Left ventricle myocardium inferior (tissue), 1 donor: ENCODE measurements around the gene SCARB2. TPM values are rescaled to one million over a fixed set of nuclear protein-coding genes. Genes with fewer than 3 reads are reported as not detected.

Experiments
- DNase-seq: peaks from one replicate; pipeline ENCODE4 v3.0.0-alpha.2; 2020
- H3K27ac ChIP-seq: fragments of 200-600 bp; replicated peaks from 2 replicates; pipeline ENCODE4 v1.8.0; 2021
- H3K27me3 ChIP-seq: fragments of 200-600 bp; 2 replicates; pipeline ENCODE4 v1.8.0; 2021; ENCODE audit warnings: low read depth
- H3K36me3 ChIP-seq: fragments of 200-600 bp; 2 replicates; pipeline ENCODE4 v1.8.0; 2021
- H3K4me1 ChIP-seq: fragments of 200-600 bp; 2 replicates; pipeline ENCODE4 v1.8.0; 2021
- H3K4me3 ChIP-seq: fragments of 200-600 bp; 2 replicates; pipeline ENCODE4 v1.8.0; 2021; ENCODE audit warnings: mild to moderate bottlenecking, moderate library complexity
- H3K9me3 ChIP-seq: fragments of 200-600 bp; replicated peaks from 2 replicates; pipeline ENCODE4 v1.8.0; 2021
- intact Hi-C: fragments of 100-400 bp; cut with micrococcal nuclease; formaldehyde crosslinking; loops from one replicate; pipeline ENCODE4 v1.11.0; 2022
- total RNA-seq: library from RNA; stranded (reverse); fragmentation: NEBNext Ultra II Directional; extraction: Animal tissue kit (Norgen Biotek cat#: 25700); gene quantifications from one replicate; pipeline ENCODE4 v1.2.1, GENCODE V29; 2021
- TF ChIP-seq, protein P1 (sequence below): fragments of 200-600 bp; IDR thresholded peaks from 2 replicates; pipeline ENCODE4 v1.8.0; 2021; ENCODE audit warnings: antibody characterized with exemption, mild to moderate bottlenecking, borderline replicate concordance
- donor health status: DM: no; HTN: yes; CAD: no; lungs with severe emphysema.

SCARB2 gene
- total RNA-seq, 1 donor from 2014 or later = 87.4 TPM

DNA sequence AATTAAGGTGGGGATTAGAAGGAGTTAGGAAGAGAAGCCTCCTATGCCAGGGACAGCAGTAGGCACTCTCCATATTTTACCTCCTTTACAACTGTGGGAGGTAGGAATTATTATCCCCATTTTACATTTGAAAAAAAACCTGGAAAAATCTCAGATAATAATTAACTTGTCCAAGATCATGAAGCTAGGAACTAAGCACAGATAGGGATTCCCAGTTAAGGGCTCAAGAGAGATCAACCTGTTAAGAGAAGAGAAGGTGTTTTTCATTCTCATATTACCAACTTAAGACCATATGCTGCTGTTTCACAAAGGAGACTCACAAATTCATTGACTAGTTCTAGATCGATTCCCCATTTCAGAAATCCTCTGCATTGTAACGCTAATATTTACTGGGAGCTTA, 21.8 kb upstream of the SCARB2 start:
- no peak overlapping the region for H3K4me3 ChIP-seq
- peaks cover 5% of the 10 kb centered on the region for H3K4me1 ChIP-seq
- DNase-seq = no peak
- H3K36me3 ChIP-seq = no peaks in the 10 kb centered on the region
- TF ChIP-seq, protein P1, sequence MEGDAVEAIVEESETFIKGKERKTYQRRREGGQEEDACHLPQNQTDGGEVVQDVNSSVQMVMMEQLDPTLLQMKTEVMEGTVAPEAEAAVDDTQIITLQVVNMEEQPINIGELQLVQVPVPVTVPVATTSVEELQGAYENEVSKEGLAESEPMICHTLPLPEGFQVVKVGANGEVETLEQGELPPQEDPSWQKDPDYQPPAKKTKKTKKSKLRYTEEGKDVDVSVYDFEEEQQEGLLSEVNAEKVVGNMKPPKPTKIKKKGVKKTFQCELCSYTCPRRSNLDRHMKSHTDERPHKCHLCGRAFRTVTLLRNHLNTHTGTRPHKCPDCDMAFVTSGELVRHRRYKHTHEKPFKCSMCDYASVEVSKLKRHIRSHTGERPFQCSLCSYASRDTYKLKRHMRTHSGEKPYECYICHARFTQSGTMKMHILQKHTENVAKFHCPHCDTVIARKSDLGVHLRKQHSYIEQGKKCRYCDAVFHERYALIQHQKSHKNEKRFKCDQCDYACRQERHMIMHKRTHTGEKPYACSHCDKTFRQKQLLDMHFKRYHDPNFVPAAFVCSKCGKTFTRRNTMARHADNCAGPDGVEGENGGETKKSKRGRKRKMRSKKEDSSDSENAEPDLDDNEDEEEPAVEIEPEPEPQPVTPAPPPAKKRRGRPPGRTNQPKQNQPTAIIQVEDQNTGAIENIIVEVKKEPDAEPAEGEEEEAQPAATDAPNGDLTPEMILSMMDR = no peak
- no peaks in the 10 kb centered on the region for H3K27me3 ChIP-seq
- intact Hi-C loops = no loop called here
- H3K9me3 ChIP-seq = peaks cover 19% of the 10 kb centered on the region
- no peak overlapping the region for H3K27ac ChIP-seq

DNA sequence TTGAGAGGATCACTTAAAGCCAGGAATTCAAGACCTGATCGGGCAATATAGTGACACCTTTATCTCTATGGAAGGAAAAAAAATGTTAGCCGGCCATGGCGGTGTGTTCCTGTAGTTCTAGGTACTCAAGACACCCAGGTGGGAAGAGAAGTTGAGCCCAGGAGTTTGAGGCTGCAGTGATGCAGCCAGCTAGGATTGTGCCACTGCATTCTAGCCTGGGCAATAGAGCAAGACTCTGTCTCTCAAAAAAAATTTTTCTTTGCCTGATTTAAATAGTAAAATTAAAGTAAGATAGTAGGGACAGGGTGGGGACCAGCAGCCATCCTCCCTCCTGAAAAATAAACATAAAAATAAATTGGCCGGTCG, 21.0 kb upstream of the SCARB2 start:
- intact Hi-C loops = no loop called here

DNA sequence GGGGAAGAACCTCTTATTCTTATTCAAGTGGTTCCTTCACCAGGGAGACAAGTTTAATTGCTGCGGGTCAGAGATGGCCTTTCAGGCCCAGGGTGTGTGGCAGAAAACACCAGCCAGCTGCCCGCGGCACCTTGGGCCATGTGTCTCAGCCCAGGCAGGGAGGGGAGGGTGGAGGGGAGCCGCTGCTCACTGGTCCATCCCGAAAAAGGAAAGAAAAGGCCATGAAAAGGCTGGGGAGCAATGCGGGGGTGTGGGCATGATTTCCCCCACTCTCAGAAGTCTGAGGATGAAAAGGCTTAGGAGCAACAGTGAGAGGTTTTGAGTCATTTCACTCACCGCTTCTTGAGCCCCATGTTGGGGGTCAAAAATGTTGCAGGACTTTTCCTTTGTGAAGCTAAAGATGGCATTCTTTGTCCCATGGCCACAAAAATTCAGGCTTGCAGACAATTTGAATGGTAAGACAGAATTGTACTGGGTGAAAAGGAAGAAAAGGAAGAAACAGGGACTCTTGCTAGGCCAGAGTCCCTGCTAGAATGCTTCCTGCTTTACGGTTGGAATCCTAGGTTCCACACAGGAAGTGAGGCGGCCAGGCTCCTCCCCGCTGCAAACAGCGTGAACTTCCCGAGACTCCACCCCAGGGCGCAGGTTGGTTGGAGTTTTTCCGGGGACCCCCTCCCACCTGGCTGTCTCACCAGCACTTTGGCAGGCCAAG, 20.5 kb upstream of the SCARB2 start:
- no peak overlapping the region for H3K27ac ChIP-seq
- TF ChIP-seq, protein P1 = no peak
- DNase-seq = no peak
- intact Hi-C loops = no loop called here
- no peak overlapping the region for H3K4me3 ChIP-seq
- H3K27me3 ChIP-seq = no peaks in the 10 kb centered on the region
- H3K4me1 ChIP-seq = peaks cover 5% of the 10 kb centered on the region
- H3K9me3 ChIP-seq = peaks cover 7% of the 10 kb centered on the region
- H3K36me3 ChIP-seq = no peaks in the 10 kb centered on the region

More for the DNA sequence above, 21.0 kb upstream of the SCARB2 start:
- Histone ChIP-seq H3K4me3 (no peak overlapping the region), H3K36me3 (no peaks in the 10 kb centered on the region), H3K27ac (no peak overlapping the region), H3K9me3 (peaks cover 12% of the 10 kb centered on the region), H3K4me1 (peaks cover 5% of the 10 kb centered on the region), H3K27me3 (no peaks in the 10 kb centered on the region)
- TF ChIP-seq, protein P1 = no peak
- DNase-seq = no peak

DNA sequence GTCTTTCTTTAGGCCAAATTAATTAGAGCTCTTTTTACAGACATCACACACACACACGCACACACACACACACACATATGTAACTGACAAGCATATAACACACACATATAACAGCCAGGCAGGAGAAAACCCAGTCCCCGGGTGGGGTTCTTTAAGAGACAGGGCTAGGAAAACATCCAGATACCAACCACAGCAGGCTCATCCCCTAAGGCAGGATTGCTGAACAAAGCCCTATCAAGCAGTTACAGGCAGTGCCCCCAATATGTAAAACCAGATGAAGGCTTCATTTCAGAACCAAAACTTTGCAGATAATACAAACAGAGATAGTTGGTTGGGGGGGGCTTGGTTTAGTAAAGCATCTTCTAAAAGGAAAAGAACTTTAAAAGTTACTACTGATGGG, 19.9 kb upstream of the SCARB2 start:
- TF ChIP-seq, protein P1 = no peak
- no peak overlapping the region for H3K4me3 ChIP-seq
- peaks cover 7% of the 10 kb centered on the region for H3K9me3 ChIP-seq
- DNase-seq = no peak
- no peak overlapping the region for H3K27ac ChIP-seq
- H3K4me1 ChIP-seq = peaks cover 2% of the 10 kb centered on the region
- intact Hi-C loops = no loop called here
- H3K27me3 ChIP-seq = no peaks in the 10 kb centered on the region
- no peaks in the 10 kb centered on the region for H3K36me3 ChIP-seq

DNA sequence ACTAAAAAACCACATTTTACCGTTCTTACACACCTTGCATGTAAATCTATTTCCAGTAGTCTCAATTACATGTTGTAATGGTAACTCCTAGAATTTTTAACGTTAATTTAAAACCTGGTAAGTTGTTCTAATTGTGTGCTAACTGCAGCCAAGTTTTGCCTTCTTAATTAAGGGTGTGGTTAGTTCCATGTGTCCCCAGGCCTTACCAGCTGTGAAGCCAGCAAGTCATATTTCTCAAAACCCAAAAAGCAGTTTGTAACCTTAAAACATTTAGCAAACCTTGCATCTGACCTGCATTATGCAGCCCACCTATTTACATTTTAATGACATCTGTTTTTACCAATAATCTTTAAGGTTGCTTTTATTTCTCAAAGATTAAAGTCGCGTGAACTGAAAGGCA, 19.5 kb upstream of the SCARB2 start:
- Histone ChIP-seq H3K27ac (no peak overlapping the region), H3K4me3 (no peak overlapping the region), H3K4me1 (no peaks in the 10 kb centered on the region), H3K9me3 (peaks cover 12% of the 10 kb centered on the region), H3K36me3 (no peaks in the 10 kb centered on the region), H3K27me3 (no peaks in the 10 kb centered on the region)
- TF ChIP-seq, protein P1 = no peak
- intact Hi-C loops = no loop called here
- no peak for DNase-seq
